Activated naive CD4-positive, alpha-beta T cell treated with anti-CD3 and anti-CD28 coated beads for 36 hours (primary cell): ENCODE data around the gene HECTD4. TPM values are rescaled to one million over a fixed set of nuclear protein-coding genes. Genes with fewer than 3 reads are reported as not detected.

ENCODE experiments used
- CTCF ChIA-PET: fragments of 350-600 bp; sonication (Branson Sonifier 250); formaldehyde crosslinking; loops from one replicate; lab custom pipeline; 2021; ENCODE audit warnings: antibody characterized with exemption; lab: Charles Lee
- DNase-seq: peaks from one replicate; pipeline ENCODE4 v3.0.0-alpha.2; 2020
- H3K27ac Mint-ChIP-seq: one replicate; pipeline ENCODE4 v1.8.0; 2021; ENCODE audit warnings: mild to moderate bottlenecking, mixed read lengths
- H3K27me3 Mint-ChIP-seq: one replicate; pipeline ENCODE4 v1.8.0; 2021; ENCODE audit warnings: low read depth, mixed read lengths
- H3K36me3 Mint-ChIP-seq: one replicate; pipeline ENCODE4 v1.8.0; 2021; ENCODE audit warnings: low read depth, mixed read lengths
- H3K4me1 Mint-ChIP-seq: one replicate; pipeline ENCODE4 v1.8.0; 2021; ENCODE audit warnings: low read depth, mixed read lengths
- H3K4me3 Mint-ChIP-seq: one replicate; pipeline ENCODE4 v1.8.0; 2021; ENCODE audit warnings: mild to moderate bottlenecking, moderate library complexity, mixed read lengths
- H3K9me3 Mint-ChIP-seq: one replicate; pipeline ENCODE4 v1.8.0; 2021; ENCODE audit warnings: mixed read lengths
- intact Hi-C: fragments of 100-400 bp; cut with micrococcal nuclease; formaldehyde crosslinking; loops from one replicate; pipeline ENCODE4 v1.15.1; 2023
- total RNA-seq, 2 experiments: library from RNA; stranded (reverse); gene quantifications; one replicate each; pipeline ENCODE4 v1.2.3, GENCODE V29; 2021

The HECTD4 gene
- total RNA-seq, 2 experiments from 2014 or later = 17.6 to 19.2 TPM

DNA sequence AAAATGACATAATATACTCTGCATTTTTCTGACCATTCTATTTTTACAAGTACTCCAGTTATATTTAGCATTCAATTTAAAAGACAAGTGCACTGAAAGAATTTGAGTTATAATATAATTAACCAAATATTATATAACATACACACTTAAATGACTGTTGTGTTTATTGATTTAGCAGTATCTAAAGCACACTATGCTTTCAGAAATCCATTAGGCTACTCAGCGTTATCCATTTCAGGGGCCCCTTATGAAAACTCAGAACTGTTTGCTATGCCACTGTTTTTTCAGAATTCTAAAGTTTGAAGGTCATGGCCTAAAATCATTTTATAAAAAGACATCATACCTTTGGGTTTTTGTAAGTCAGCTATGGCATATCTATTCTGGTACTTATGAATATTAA lies 57.1 kb downstream of the HECTD4 start:
- CTCF ChIA-PET = no interaction called here

GRCh38 chr12:112322882-112323547 lies 59.2 kb downstream of the HECTD4 start:
- intact Hi-C loops = no loop called here
- Mint-ChIP-seq H3K36me3 (no peaks in the 10 kb centered on the region), H3K4me3 (no peak overlapping the region), H3K9me3 (no peaks in the 10 kb centered on the region), H3K27ac (no peak overlapping the region), H3K27me3 (no peaks in the 10 kb centered on the region), H3K4me1 (peaks cover 20% of the 10 kb centered on the region)
- CTCF ChIA-PET = no interaction called here
- no peak for DNase-seq

More for the DNA sequence above, 57.1 kb downstream of the HECTD4 start:
- intact Hi-C loops = no loop called here
- no peak overlapping the region for H3K4me3 Mint-ChIP-seq
- no peak overlapping the region for H3K27ac Mint-ChIP-seq
- H3K36me3 Mint-ChIP-seq = no peaks in the 10 kb centered on the region
- H3K4me1 Mint-ChIP-seq = peaks cover 20% of the 10 kb centered on the region
- no peak for DNase-seq
- no peaks in the 10 kb centered on the region for H3K9me3 Mint-ChIP-seq
- H3K27me3 Mint-ChIP-seq = no peaks in the 10 kb centered on the region

- Mint-ChIP-seq H3K9me3 (no peaks in the 10 kb centered on the region), H3K4me3 (no peak overlapping the region), H3K27me3 (no peaks in the 10 kb centered on the region), H3K27ac (no peak overlapping the region), H3K4me1 (peaks cover 20% of the 10 kb centered on the region), H3K36me3 (no peaks in the 10 kb centered on the region)
- CTCF ChIA-PET = interaction anchor here (1.1 kb wide), 1 partner anchor 124 kb away, joined by 3 read pairs; no protein-coding TSS in a partner anchor
- no peak for DNase-seq
- intact Hi-C loops = no loop called here
Measured at GRCh38 chr12:112322441-112322840, 59.8 kb downstream of the HECTD4 start.

GRCh38 chr12:112321245-112321644 lies 61.0 kb downstream of the HECTD4 start:
- intact Hi-C loops = no loop called here
- H3K9me3 Mint-ChIP-seq = no peaks in the 10 kb centered on the region
- no peak for DNase-seq
- no peaks in the 10 kb centered on the region for H3K27me3 Mint-ChIP-seq
- H3K4me1 Mint-ChIP-seq = peaks cover 20% of the 10 kb centered on the region
- no peak overlapping the region for H3K4me3 Mint-ChIP-seq
- CTCF ChIA-PET = interaction anchor here (0.6 to 1.1 kb wide), 3 partner anchors 32 to 123 kb away, joined by 3 to 4 read pairs (median 3); no protein-coding TSS in a partner anchor
- no peak overlapping the region for H3K27ac Mint-ChIP-seq
- H3K36me3 Mint-ChIP-seq = peaks cover 2% of the 10 kb centered on the region

GRCh38 chr12:112319395-112319794 lies 62.8 kb downstream of the HECTD4 start:
- Mint-ChIP-seq H3K27ac (no peak overlapping the region), H3K4me1 (peaks cover 16% of the 10 kb centered on the region), H3K4me3 (no peak overlapping the region), H3K9me3 (no peaks in the 10 kb centered on the region), H3K27me3 (no peaks in the 10 kb centered on the region), H3K36me3 (peaks cover 2% of the 10 kb centered on the region)
- CTCF ChIA-PET = no interaction called here
- intact Hi-C loops = no loop called here
- DNase-seq = no peak

- DNase-seq = no peak
Measured at GRCh38 chr12:112317481-112317880, 64.8 kb downstream of the HECTD4 start.

GRCh38 chr12:112314981-112315380 lies 67.2 kb downstream of the HECTD4 start:
- H3K9me3 Mint-ChIP-seq = no peaks in the 10 kb centered on the region
- H3K4me3 Mint-ChIP-seq = no peak overlapping the region
- peaks cover 6% of the 10 kb centered on the region for H3K36me3 Mint-ChIP-seq
- DNase-seq = no peak
- intact Hi-C loops = no loop called here
- no peaks in the 10 kb centered on the region for H3K27me3 Mint-ChIP-seq
- no peak overlapping the region for H3K27ac Mint-ChIP-seq
- no peaks in the 10 kb centered on the region for H3K4me1 Mint-ChIP-seq
- CTCF ChIA-PET = no interaction called here

More at GRCh38 chr12:112317481-112317880, 64.8 kb downstream of the HECTD4 start:
- Mint-ChIP-seq H3K4me3 (no peak overlapping the region), H3K27ac (no peak overlapping the region), H3K36me3 (peaks cover 5% of the 10 kb centered on the region), H3K27me3 (no peaks in the 10 kb centered on the region), H3K4me1 (peaks cover 3% of the 10 kb centered on the region), H3K9me3 (no peaks in the 10 kb centered on the region)
- CTCF ChIA-PET = no interaction called here
- intact Hi-C loops = no loop called here

DNA sequence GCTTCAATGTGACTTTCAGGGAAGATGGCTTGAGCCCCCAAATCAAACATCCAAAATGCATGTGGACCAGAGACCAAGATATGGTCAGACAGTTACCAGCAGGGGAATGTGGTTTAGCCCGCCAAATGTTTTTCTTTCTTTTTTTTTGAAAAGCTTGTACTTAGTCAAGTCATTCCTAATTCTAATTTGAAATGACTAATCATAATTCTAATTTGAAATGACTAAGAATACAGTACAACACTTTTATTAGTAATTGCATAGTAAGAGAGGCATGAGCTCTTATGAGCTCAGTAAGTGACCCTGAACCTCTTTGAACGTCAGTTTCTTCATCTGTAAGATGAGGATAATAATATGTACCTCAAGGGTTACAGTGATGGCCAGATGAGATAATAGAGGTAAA lies 72.4 kb downstream of the HECTD4 start:
- CTCF ChIA-PET = interaction anchor here (1.3 kb wide), 1 partner anchor 10 kb away, joined by 3 read pairs; no protein-coding TSS in a partner anchor

GRCh38 chr12:112308652-112309051 lies 73.6 kb downstream of the HECTD4 start:
- Mint-ChIP-seq H3K27me3 (no peaks in the 10 kb centered on the region), H3K9me3 (no peaks in the 10 kb centered on the region), H3K27ac (no peak overlapping the region), H3K4me1 (no peaks in the 10 kb centered on the region), H3K4me3 (no peak overlapping the region), H3K36me3 (peaks cover 7% of the 10 kb centered on the region)
- CTCF ChIA-PET = no interaction called here
- no peak for DNase-seq
- intact Hi-C loops = no loop called here

More for the DNA sequence above, 72.4 kb downstream of the HECTD4 start:
- no peaks in the 10 kb centered on the region for H3K4me1 Mint-ChIP-seq
- H3K27me3 Mint-ChIP-seq = no peaks in the 10 kb centered on the region
- peaks cover 7% of the 10 kb centered on the region for H3K36me3 Mint-ChIP-seq
- no peak overlapping the region for H3K4me3 Mint-ChIP-seq
- intact Hi-C loops = no loop called here
- DNase-seq = no peak
- H3K27ac Mint-ChIP-seq = no peak overlapping the region
- no peaks in the 10 kb centered on the region for H3K9me3 Mint-ChIP-seq

GRCh38 chr12:112308161-112308560 lies 74.1 kb downstream of the HECTD4 start:
- DNase-seq = no peak
- Mint-ChIP-seq H3K27me3 (no peaks in the 10 kb centered on the region), H3K4me1 (peaks cover 3% of the 10 kb centered on the region), H3K9me3 (no peaks in the 10 kb centered on the region), H3K27ac (no peak overlapping the region), H3K36me3 (peaks cover 9% of the 10 kb centered on the region), H3K4me3 (no peak overlapping the region)
- intact Hi-C loops = no loop called here
- CTCF ChIA-PET = no interaction called here

DNA sequence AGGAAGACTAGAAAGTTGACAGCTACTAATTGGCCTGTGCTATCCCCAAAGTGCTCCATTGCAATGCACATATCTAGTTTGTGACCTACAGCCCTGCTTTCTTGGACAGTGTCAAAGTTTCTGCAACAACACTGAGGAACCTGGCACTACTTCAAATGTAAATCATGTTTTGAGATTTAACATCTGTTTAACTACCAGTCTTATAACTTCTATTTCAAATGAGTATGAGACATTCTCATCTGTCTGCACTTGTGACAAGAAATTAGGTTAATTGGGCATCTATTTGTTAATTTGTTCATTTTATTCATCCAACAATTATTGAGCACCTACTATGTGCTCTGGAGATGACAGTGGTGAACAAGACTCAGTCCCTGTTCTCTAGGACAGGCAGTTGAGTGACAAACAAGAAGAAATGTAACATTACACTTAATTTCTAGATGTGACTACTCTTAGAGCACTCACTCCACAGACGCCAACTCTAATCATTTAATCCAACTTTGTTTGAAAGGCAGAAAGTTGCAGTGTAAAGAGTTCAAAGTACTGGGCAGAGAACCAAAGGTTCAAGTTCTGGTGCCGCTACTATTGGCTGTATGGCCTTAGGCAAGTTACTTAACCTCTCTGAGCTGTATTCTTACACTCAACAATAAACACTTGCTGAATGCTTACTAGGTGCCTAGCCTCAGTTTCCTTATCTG lies 74.8 kb downstream of the HECTD4 start:
- peaks cover 8% of the 10 kb centered on the region for H3K4me1 Mint-ChIP-seq
- no peaks in the 10 kb centered on the region for H3K27me3 Mint-ChIP-seq
- DNase-seq = no peak
- intact Hi-C loops = no loop called here
- CTCF ChIA-PET = interaction anchor here (0.7 kb wide), 1 partner anchor 66 kb away, joined by 3 read pairs; no protein-coding TSS in a partner anchor
- no peaks in the 10 kb centered on the region for H3K9me3 Mint-ChIP-seq
- H3K27ac Mint-ChIP-seq = no peak overlapping the region
- H3K36me3 Mint-ChIP-seq = peaks cover 7% of the 10 kb centered on the region
- no peak overlapping the region for H3K4me3 Mint-ChIP-seq

GRCh38 chr12:112305951-112306350 lies 76.3 kb downstream of the HECTD4 start:
- intact Hi-C loops = no loop called here
- H3K36me3 Mint-ChIP-seq = peaks cover 6% of the 10 kb centered on the region
- no peaks in the 10 kb centered on the region for H3K27me3 Mint-ChIP-seq
- CTCF ChIA-PET = interaction anchor here (0.5 kb wide), 1 partner anchor 11 kb away, joined by 3 read pairs; no protein-coding TSS in a partner anchor
- no peak overlapping the region for H3K4me3 Mint-ChIP-seq
- no peak for DNase-seq
- no peak overlapping the region for H3K27ac Mint-ChIP-seq
- peaks cover 8% of the 10 kb centered on the region for H3K4me1 Mint-ChIP-seq
- H3K9me3 Mint-ChIP-seq = no peaks in the 10 kb centered on the region
